GM12878 (cell line): ENCODE measurements around the gene NKAIN4. TPM values are rescaled to one million over a fixed set of nuclear protein-coding genes. Genes with fewer than 3 reads are reported as not detected.

Experiments
- ATAC-seq: fragments of 200-7000 bp; cut with Tn5 transposase; 3 replicates; pipeline ENCODE4 v1.9.1; 2020; ENCODE audit warnings: mild to moderate bottlenecking, moderate library complexity
- BruUV-seq: library from RNA; stranded (reverse); fragments of 400-500 nt; replicated peaks from 2 replicates; lab custom pipeline; 2021; lab: Mats Ljungman, UMichigan
- CTCF ChIA-PET: fragments of 300-600 bp; sonication (Branson Sonifier 250); formaldehyde crosslinking; extraction: SDS; loops from one replicate; lab custom pipeline; 2021; ENCODE audit warnings: inconsistent platforms; lab: Yijun Ruan, JAX
- POLR2A ChIA-PET: fragments of 350-600 bp; formaldehyde crosslinking; extraction: SDS; loops from one replicate; lab custom pipeline; 2021; ENCODE audit warnings: inconsistent platforms; lab: Charles Lee
- RAD21 ChIA-PET: fragments of 300-600 bp; sonication (Branson Sonifier 250); formaldehyde crosslinking; loops from one replicate; lab custom pipeline; 2023; ENCODE audit warnings: antibody characterized with exemption; ENCODE audit not compliant: unreplicated experiment; lab: Charles Lee
- SMC1A ChIA-PET: fragments of 300-600 bp; sonication (Branson Sonifier 250); formaldehyde crosslinking; loops from one replicate; lab custom pipeline; 2023; ENCODE audit not compliant: unreplicated experiment, uncharacterized antibody; lab: Charles Lee
- DNase-seq: peaks from one replicate; pipeline ENCODE4 v3.0.0-alpha.2; 2011; ENCODE audit warnings: low read depth, low spot score
- FAIRE-seq: peaks from 3 replicates; lab custom pipeline; 2011; peaks lifted over from hg19 to GRCh38; lab: Jason Lieb, UNC
- H2AFZ ChIP-seq: 2 replicates; pipeline ENCODE4 v1.6.0; 2011; ENCODE audit warnings: low read depth, low read length, control low read depth; ENCODE audit not compliant: control insufficient read depth
- H3K27ac ChIP-seq: 2 replicates; pipeline ENCODE4 v1.5.1; 2011; ENCODE audit warnings: control low read depth; ENCODE audit not compliant: control insufficient read depth, insufficient read depth
- H3K27me3 ChIP-seq, 2 experiments: replicated peaks in 1 of 2; 2 replicates each; pipeline versions ENCODE4 v1.6.0 to v1.6.1; 2011; ENCODE audit warnings: low read length in 1 of 2; ENCODE audit not compliant: control insufficient read depth in 2 of 2, insufficient read depth in 2 of 2
- H3K36me3 ChIP-seq, 2 experiments: 2 replicates each; pipeline ENCODE4 v1.5.1; 2011; ENCODE audit warnings: low read length in 1 of 2; ENCODE audit not compliant: control insufficient read depth in 2 of 2, insufficient read depth in 2 of 2
- H3K4me1 ChIP-seq: 2 replicates; pipeline ENCODE4 v1.6.1; 2011; ENCODE audit warnings: mild to moderate bottlenecking, low read length, moderate library complexity, mixed read lengths; ENCODE audit not compliant: control insufficient read depth, insufficient read depth
- H3K4me2 ChIP-seq: 2 replicates; pipeline ENCODE4 v1.6.0; 2011; ENCODE audit warnings: control low read depth; ENCODE audit not compliant: control insufficient read depth, insufficient read depth
- H3K4me3 ChIP-seq: fragments of 200-600 bp; sonication (generic); 2 replicates; pipeline ENCODE4 v1.5.1; 2016
- H3K79me2 ChIP-seq: 2 replicates; pipeline ENCODE4 v1.6.0; 2011; ENCODE audit warnings: low read length; ENCODE audit not compliant: control insufficient read depth, insufficient read depth
- H3K9ac ChIP-seq: 2 replicates; pipeline ENCODE4 v1.8.0; 2011; ENCODE audit warnings: low read length, control low read depth, mixed read lengths; ENCODE audit not compliant: control insufficient read depth, insufficient read depth
- H3K9me3 ChIP-seq: replicated peaks from 3 replicates; pipeline ENCODE4 v1.5.1; 2011; ENCODE audit warnings: mild to moderate bottlenecking, low read length; ENCODE audit not compliant: control insufficient read depth, insufficient read depth
- H4K20me1 ChIP-seq: 2 replicates; pipeline ENCODE4 v1.6.0; 2011; ENCODE audit not compliant: control insufficient read depth, insufficient read depth
- MXI1 ChIP-seq: fragments of 150-350 bp; IDR thresholded peaks from 2 replicates; pipeline ENCODE4 v1.6.1; 2011; ENCODE audit warnings: low read depth, mild to moderate bottlenecking, inconsistent platforms, low read length, improper control_type of control experiment
- NR2C2 ChIP-seq: IDR thresholded peaks from 2 replicates; pipeline ENCODE4 v1.6.1; 2011; ENCODE audit warnings: borderline replicate concordance, low read depth; ENCODE audit not compliant: control insufficient read depth, insufficient read length
- POLR2AphosphoS5 ChIP-seq: IDR thresholded peaks from 2 replicates; pipeline ENCODE4 v1.6.1; 2011; ENCODE audit warnings: mild to moderate bottlenecking, low read length, inconsistent platforms
- SIN3A ChIP-seq: IDR thresholded peaks from 2 replicates; pipeline ENCODE4 v1.6.1; 2012; ENCODE audit warnings: low read depth, low read length, improper control_type of control experiment
- ZBED1 ChIP-seq: IDR thresholded peaks from 2 replicates; pipeline ENCODE4 v1.6.1; 2016; ENCODE audit warnings: borderline replicate concordance
- WGBS: methylation state at CpG from one replicate; pipeline ENCODE4 v1.1.6; 2016; ENCODE audit warnings: low lambda C conversion rate; ENCODE audit not compliant: insufficient replicate concordance, insufficient coverage; ENCODE audit errors: missing lambda C conversion rate; 5-methylcytosine and 5-hydroxymethylcytosine counted together
- in situ Hi-C: fragments of 300-500 bp; cut with MboI; formaldehyde crosslinking; loops from 9 replicates; pipeline ENCODE4 v1.14.3; 2018; ENCODE audit warnings: mixed read lengths
- intact Hi-C: fragments of 100-400 bp; cut with micrococcal nuclease; formaldehyde crosslinking; loops from one replicate; pipeline ENCODE4 v1.14.2; 2022; ENCODE audit not compliant: unreplicated experiment
- polyA plus RNA-seq, 11 experiments: library from polyadenylated mRNA; depleted of rRNA in 4 of 11; unstranded in 6 of 11; stranded (reverse) in 5 of 11; fragments of >200 nt; fragmentation: Nextera tagmentation in 4 of 11; fragmentation: Illumina TruSeq in 1 of 11; extraction: Ambion mirVana in 4 of 11; extraction: Trizol in 1 of 11; gene quantifications; 1 replicate in 1 of 11; 2 replicates in 10 of 11; pipeline versions ENCODE4 v1.2.1 to v1.2.3, GENCODE V29; 2011 to 2016; ENCODE audit warnings: inconsistent platforms in 2 of 11, missing spikeins in 2 of 11, low read depth in 1 of 11
- total RNA-seq, 4 experiments: library from RNA; depleted of rRNA in 3 of 4; stranded (reverse); fragments of >200 nt in 3 of 4; fragmentation: Illumina TruSeq in 1 of 4; extraction: Trizol in 1 of 4; gene quantifications; 2 replicates each; pipeline versions ENCODE4 v1.2.1 to v1.2.3, GENCODE V29; 2013 to 2021
- TF ChIP-seq, protein P1 (sequence below): fragments of 450-650 bp; IDR thresholded peaks from 2 replicates; pipeline ENCODE4 v1.6.1; 2017; ENCODE audit warnings: mild to moderate bottlenecking, moderate library complexity
- TF ChIP-seq, protein P2 (sequence below): IDR thresholded peaks from 2 replicates; pipeline ENCODE4 v1.6.1; 2012; ENCODE audit warnings: improper control_type of control experiment, low read depth, low read length; ENCODE audit not compliant: insufficient replicate concordance
- TF ChIP-seq, protein P3 (sequence below): fragments of 450-650 bp; formaldehyde crosslinking; IDR thresholded peaks from 2 replicates; pipeline ENCODE4 v1.5.0; 2022; ENCODE audit warnings: mild to moderate bottlenecking, missing genetic modification characterization
- TF ChIP-seq, protein P4 (sequence below): IDR thresholded peaks from 2 replicates; pipeline ENCODE4 v1.6.1; 2011; ENCODE audit warnings: borderline replicate concordance, low read depth, mild to moderate bottlenecking, moderate library complexity, mixed read lengths, low read length; ENCODE audit not compliant: insufficient read depth; ENCODE audit errors: extremely low read length

Gene NKAIN4
- total and polyA plus RNA-seq, 10 of the 15 experiments (the other 5 are each of a cell fraction or from before 2014, with no cell fraction given) = 0.11 TPM; not detected in 9

DNA sequence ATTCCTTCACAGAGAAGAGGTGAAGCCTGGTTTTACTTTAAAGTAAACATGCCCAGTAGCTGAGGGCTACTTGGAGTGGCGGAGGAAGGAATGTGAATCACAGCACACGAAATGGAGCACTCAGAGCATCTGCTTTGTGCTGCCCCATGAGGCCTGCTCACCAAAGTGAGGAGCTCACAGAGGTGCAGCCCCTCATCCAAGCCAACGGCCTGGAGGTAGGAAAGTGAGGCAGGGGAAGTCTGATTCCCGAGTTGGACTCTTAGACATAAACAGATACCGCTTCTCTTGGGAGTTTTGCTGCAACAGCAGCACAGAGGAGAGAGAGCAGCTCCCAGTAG is 41.9 kb downstream of the NKAIN4 start:
- H2AFZ ChIP-seq = no peak overlapping the region
- TF ChIP-seq POLR2AphosphoS5 (no peak), ZBED1 (no peak), MXI1 (no peak), SIN3A (no peak), NR2C2 (no peak)
- TF ChIP-seq, protein P1, sequence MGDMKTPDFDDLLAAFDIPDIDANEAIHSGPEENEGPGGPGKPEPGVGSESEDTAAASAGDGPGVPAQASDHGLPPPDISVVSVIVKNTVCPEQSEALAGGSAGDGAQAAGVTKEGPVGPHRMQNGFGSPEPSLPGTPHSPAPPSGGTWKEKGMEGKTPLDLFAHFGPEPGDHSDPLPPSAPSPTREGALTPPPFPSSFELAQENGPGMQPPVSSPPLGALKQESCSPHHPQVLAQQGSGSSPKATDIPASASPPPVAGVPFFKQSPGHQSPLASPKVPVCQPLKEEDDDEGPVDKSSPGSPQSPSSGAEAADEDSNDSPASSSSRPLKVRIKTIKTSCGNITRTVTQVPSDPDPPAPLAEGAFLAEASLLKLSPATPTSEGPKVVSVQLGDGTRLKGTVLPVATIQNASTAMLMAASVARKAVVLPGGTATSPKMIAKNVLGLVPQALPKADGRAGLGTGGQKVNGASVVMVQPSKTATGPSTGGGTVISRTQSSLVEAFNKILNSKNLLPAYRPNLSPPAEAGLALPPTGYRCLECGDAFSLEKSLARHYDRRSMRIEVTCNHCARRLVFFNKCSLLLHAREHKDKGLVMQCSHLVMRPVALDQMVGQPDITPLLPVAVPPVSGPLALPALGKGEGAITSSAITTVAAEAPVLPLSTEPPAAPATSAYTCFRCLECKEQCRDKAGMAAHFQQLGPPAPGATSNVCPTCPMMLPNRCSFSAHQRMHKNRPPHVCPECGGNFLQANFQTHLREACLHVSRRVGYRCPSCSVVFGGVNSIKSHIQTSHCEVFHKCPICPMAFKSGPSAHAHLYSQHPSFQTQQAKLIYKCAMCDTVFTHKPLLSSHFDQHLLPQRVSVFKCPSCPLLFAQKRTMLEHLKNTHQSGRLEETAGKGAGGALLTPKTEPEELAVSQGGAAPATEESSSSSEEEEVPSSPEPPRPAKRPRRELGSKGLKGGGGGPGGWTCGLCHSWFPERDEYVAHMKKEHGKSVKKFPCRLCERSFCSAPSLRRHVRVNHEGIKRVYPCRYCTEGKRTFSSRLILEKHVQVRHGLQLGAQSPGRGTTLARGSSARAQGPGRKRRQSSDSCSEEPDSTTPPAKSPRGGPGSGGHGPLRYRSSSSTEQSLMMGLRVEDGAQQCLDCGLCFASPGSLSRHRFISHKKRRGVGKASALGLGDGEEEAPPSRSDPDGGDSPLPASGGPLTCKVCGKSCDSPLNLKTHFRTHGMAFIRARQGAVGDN = no peak
- TF ChIP-seq, protein P2, sequence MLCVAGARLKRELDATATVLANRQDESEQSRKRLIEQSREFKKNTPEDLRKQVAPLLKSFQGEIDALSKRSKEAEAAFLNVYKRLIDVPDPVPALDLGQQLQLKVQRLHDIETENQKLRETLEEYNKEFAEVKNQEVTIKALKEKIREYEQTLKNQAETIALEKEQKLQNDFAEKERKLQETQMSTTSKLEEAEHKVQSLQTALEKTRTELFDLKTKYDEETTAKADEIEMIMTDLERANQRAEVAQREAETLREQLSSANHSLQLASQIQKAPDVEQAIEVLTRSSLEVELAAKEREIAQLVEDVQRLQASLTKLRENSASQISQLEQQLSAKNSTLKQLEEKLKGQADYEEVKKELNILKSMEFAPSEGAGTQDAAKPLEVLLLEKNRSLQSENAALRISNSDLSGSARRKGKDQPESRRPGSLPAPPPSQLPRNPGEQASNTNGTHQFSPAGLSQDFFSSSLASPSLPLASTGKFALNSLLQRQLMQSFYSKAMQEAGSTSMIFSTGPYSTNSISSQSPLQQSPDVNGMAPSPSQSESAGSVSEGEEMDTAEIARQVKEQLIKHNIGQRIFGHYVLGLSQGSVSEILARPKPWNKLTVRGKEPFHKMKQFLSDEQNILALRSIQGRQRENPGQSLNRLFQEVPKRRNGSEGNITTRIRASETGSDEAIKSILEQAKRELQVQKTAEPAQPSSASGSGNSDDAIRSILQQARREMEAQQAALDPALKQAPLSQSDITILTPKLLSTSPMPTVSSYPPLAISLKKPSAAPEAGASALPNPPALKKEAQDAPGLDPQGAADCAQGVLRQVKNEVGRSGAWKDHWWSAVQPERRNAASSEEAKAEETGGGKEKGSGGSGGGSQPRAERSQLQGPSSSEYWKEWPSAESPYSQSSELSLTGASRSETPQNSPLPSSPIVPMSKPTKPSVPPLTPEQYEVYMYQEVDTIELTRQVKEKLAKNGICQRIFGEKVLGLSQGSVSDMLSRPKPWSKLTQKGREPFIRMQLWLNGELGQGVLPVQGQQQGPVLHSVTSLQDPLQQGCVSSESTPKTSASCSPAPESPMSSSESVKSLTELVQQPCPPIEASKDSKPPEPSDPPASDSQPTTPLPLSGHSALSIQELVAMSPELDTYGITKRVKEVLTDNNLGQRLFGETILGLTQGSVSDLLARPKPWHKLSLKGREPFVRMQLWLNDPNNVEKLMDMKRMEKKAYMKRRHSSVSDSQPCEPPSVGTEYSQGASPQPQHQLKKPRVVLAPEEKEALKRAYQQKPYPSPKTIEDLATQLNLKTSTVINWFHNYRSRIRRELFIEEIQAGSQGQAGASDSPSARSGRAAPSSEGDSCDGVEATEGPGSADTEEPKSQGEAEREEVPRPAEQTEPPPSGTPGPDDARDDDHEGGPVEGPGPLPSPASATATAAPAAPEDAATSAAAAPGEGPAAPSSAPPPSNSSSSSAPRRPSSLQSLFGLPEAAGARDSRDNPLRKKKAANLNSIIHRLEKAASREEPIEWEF = no peak
- TF ChIP-seq, protein P3, sequence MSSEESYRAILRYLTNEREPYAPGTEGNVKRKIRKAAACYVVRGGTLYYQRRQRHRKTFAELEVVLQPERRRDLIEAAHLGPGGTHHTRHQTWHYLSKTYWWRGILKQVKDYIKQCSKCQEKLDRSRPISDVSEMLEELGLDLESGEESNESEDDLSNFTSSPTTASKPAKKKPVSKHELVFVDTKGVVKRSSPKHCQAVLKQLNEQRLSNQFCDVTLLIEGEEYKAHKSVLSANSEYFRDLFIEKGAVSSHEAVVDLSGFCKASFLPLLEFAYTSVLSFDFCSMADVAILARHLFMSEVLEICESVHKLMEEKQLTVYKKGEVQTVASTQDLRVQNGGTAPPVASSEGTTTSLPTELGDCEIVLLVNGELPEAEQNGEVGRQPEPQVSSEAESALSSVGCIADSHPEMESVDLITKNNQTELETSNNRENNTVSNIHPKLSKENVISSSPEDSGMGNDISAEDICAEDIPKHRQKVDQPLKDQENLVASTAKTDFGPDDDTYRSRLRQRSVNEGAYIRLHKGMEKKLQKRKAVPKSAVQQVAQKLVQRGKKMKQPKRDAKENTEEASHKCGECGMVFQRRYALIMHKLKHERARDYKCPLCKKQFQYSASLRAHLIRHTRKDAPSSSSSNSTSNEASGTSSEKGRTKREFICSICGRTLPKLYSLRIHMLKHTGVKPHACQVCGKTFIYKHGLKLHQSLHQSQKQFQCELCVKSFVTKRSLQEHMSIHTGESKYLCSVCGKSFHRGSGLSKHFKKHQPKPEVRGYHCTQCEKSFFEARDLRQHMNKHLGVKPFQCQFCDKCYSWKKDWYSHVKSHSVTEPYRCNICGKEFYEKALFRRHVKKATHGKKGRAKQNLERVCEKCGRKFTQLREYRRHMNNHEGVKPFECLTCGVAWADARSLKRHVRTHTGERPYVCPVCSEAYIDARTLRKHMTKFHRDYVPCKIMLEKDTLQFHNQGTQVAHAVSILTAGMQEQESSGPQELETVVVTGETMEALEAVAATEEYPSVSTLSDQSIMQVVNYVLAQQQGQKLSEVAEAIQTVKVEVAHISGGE = no peak
- TF ChIP-seq, protein P4, sequence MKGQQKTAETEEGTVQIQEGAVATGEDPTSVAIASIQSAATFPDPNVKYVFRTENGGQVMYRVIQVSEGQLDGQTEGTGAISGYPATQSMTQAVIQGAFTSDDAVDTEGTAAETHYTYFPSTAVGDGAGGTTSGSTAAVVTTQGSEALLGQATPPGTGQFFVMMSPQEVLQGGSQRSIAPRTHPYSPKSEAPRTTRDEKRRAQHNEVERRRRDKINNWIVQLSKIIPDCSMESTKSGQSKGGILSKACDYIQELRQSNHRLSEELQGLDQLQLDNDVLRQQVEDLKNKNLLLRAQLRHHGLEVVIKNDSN = no peak

More for the DNA sequence above, 41.9 kb downstream of the NKAIN4 start:
- 96% methylated on average over 5 of the region's 5 CpGs for WGBS
- DNase-seq = no peak
- SMC1A ChIA-PET = interaction anchor here (0.6 kb wide), 1 partner anchor 872 kb away, joined by 4 read pairs; no protein-coding TSS in a partner anchor
- FAIRE-seq = no peak
- intact Hi-C loops (no loop called here), in situ Hi-C loops (no loop called here)
- BruUV-seq = no TSS peak
- Histone ChIP-seq H3K4me3 (peak overlapping the region; percentile 15; the same call in 1 of the 2 replicates), H3K36me3 (peaks cover 13 to 21% of the 10 kb centered on the region in 2 experiments), H3K9me3 (no peaks in the 10 kb centered on the region), H3K79me2 (peaks cover 48% of the 10 kb centered on the region), H3K4me1 (peaks cover 15% of the 10 kb centered on the region), H3K4me2 (0 out of 2 replicates have a peak overlapping the region, but pooled peaks have one; percentile 23), H3K27ac (no peak overlapping the region), H3K27me3 (no peaks in the 10 kb centered on the region), H4K20me1 (peaks cover 9% of the 10 kb centered on the region), H3K9ac (no peak overlapping the region)
- POLR2A ChIA-PET = no interaction called here
- RAD21 ChIA-PET = interaction anchor here (1.0 kb wide), 1 partner anchor 11 kb away, joined by 3 read pairs; no protein-coding TSS in a partner anchor
- CTCF ChIA-PET = interaction anchor here (0.6 to 1.8 kb wide), 4 partner anchors 11 to 170 kb away, joined by 3 to 6 read pairs (median 4); no protein-coding TSS in a partner anchor
- ATAC-seq = no peak
